ENCODE measurements around the gene CNTNAP2.

DNA sequence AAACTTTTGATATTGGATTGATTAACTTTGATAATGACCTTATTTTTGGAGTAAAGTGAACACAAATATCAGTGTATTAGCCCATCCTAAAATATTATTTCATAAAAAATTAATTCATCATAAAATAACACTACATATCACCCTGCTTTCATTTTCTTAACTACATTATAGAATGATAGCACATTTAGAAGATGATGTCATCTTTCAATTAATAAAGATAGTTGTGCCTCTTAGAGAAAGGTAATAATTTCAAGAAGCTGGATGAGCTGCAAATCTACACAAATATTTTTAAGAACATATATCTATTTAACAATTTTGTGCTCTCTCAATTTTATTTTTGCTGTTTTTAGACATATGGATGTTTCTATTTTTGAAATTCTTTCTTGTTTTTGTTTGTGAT, 126.1 kb downstream of the CNTNAP2 start:
- no peak for TF ChIP-seq CTCF (IDR thresholded peaks at IDR 0.05 in 4 of 5, conservative IDR thresholded peaks at IDR 0.05 in 1 of 5)
- TF ChIP-seq POLR2A (IDR thresholded peaks at IDR 0.05), result no peak

Measured in gastrocnemius medialis (tissue), 4 donors.